CD14-positive monocyte (primary cell): Measurements from ENCODE around the gene NSFL1C. TPM values are rescaled to one million over a fixed set of nuclear protein-coding genes. Genes with fewer than 3 reads are reported as not detected.

Source experiments
- DNase-seq, 3 donors: peaks; one replicate each; pipeline ENCODE4 v3.0.0-alpha.2; 2011 to 2022
- H2AFZ ChIP-seq: 2 replicates; pipeline ENCODE4 v1.6.0; 2012; ENCODE audit warnings: mild to moderate bottlenecking, low read depth, low read length, inconsistent platforms; ENCODE audit not compliant: insufficient read depth, poor library complexity, severe bottlenecking
- H3K27ac ChIP-seq, 2 donors: 1 replicate in 1 of 2; 2 replicates in 1 of 2; pipeline ENCODE4 v1.5.1; 2012 to 2013; ENCODE audit warnings: low read length in 2 of 2, control low read depth in 1 of 2, inconsistent platforms in 1 of 2, low read depth in 1 of 2, mild to moderate bottlenecking in 1 of 2
- H3K27me3 ChIP-seq, 2 donors: one replicate each; pipeline versions ENCODE4 v1.6.0 to v1.6.1; 2011 to 2013; ENCODE audit warnings: low read length in 2 of 2; ENCODE audit not compliant: control insufficient read depth in 2 of 2, insufficient read depth in 2 of 2
- H3K36me3 ChIP-seq, 2 donors: replicated peaks in 1 of 2; 1 replicate in 1 of 2; 2 replicates in 1 of 2; pipeline versions ENCODE4 v1.5.1 to v1.6.1; 2012 to 2013; ENCODE audit warnings: low read length in 2 of 2, control low read depth in 1 of 2, inconsistent platforms in 1 of 2, mild to moderate bottlenecking in 1 of 2; ENCODE audit not compliant: insufficient read depth in 2 of 2, control insufficient read depth in 1 of 2
- H3K4me1 ChIP-seq, 2 donors: 1 replicate in 1 of 2; 2 replicates in 1 of 2; pipeline versions ENCODE4 v1.5.1 to v1.6.1; 2012 to 2013; ENCODE audit warnings: low read length in 2 of 2, control low read depth in 1 of 2, inconsistent platforms in 1 of 2, mild to moderate bottlenecking in 1 of 2, moderate library complexity in 1 of 2; ENCODE audit not compliant: insufficient read depth in 2 of 2, control insufficient read depth in 1 of 2
- H3K4me2 ChIP-seq: replicated peaks from 2 replicates; pipeline ENCODE3; 2012; ENCODE audit warnings: low read length, moderate library complexity, mild to moderate bottlenecking; ENCODE audit not compliant: poor library complexity, severe bottlenecking; ENCODE audit errors: extremely low read depth
- H3K4me3 ChIP-seq, 3 experiments: fragments of 200-600 bp in 1 of 3; sonication (generic) in 1 of 3; replicated peaks in 1 of 3; 1 replicate in 2 of 3; 2 replicates in 1 of 3; pipeline ENCODE4 v1.5.1; 2011 to 2013; ENCODE audit warnings: low read length in 3 of 3, mild to moderate bottlenecking in 3 of 3, control low read depth in 2 of 3, low read depth in 2 of 3, inconsistent platforms in 1 of 3, moderate library complexity in 1 of 3
- H3K79me2 ChIP-seq: 2 replicates; pipeline ENCODE4 v1.6.0; 2012; ENCODE audit warnings: mild to moderate bottlenecking, control low read depth, inconsistent platforms, low read length, moderate library complexity; ENCODE audit not compliant: insufficient read depth
- H3K9ac ChIP-seq: 2 replicates; pipeline ENCODE4 v1.6.0; 2017; ENCODE audit warnings: low read length, mild to moderate bottlenecking; ENCODE audit not compliant: insufficient read depth, poor library complexity, severe bottlenecking
- H3K9me3 ChIP-seq, 2 donors: replicated peaks in 1 of 2; 1 replicate in 1 of 2; 2 replicates in 1 of 2; pipeline versions ENCODE4 v1.5.1 to v1.6.1; 2012 to 2013; ENCODE audit warnings: low read length in 2 of 2, control low read depth in 1 of 2; ENCODE audit not compliant: control insufficient read depth in 1 of 2, insufficient read depth in 1 of 2
- H4K20me1 ChIP-seq: 2 replicates; pipeline ENCODE4 v1.6.0; 2012; ENCODE audit warnings: mild to moderate bottlenecking, low read length, control low read depth, moderate library complexity; ENCODE audit not compliant: insufficient read depth
- H3K27ac Mint-ChIP-seq, 7 donors: one replicate each; pipeline ENCODE4 v1.8.0; 2020; ENCODE audit warnings: mild to moderate bottlenecking in 7 of 7, mixed read lengths in 7 of 7, moderate library complexity in 6 of 7, inconsistent platforms in 2 of 7
- H3K27me3 Mint-ChIP-seq, 3 donors: one replicate each; pipeline ENCODE4 v1.8.0; 2021 to 2022; ENCODE audit warnings: low read depth in 3 of 3, mild to moderate bottlenecking in 3 of 3, mixed read lengths in 3 of 3, moderate library complexity in 3 of 3, inconsistent platforms in 1 of 3
- H3K36me3 Mint-ChIP-seq, 2 donors: one replicate each; pipeline ENCODE4 v1.8.0; 2020; ENCODE audit warnings: mixed read lengths in 2 of 2, inconsistent platforms in 1 of 2, mild to moderate bottlenecking in 1 of 2
- H3K4me1 Mint-ChIP-seq: one replicate; pipeline ENCODE4 v1.8.0; 2020; ENCODE audit warnings: mild to moderate bottlenecking, mixed read lengths
- H3K4me3 Mint-ChIP-seq, 2 donors: one replicate each; pipeline ENCODE4 v1.8.0; 2020; ENCODE audit warnings: mild to moderate bottlenecking in 2 of 2, mixed read lengths in 2 of 2, moderate library complexity in 1 of 2
- H3K9me3 Mint-ChIP-seq, 7 donors: one replicate each; pipeline ENCODE4 v1.8.0; 2020 to 2022; ENCODE audit warnings: mixed read lengths in 7 of 7, mild to moderate bottlenecking in 6 of 7, moderate library complexity in 6 of 7, inconsistent platforms in 2 of 7
- WGBS: methylation state at CpG from one replicate; pipeline ENCODE4 v1.1.5; 2013; ENCODE audit warnings: missing lambda C conversion rate; ENCODE audit not compliant: insufficient coverage; 5-methylcytosine and 5-hydroxymethylcytosine counted together
- intact Hi-C, 2 donors: fragments of 100-400 bp; cut with micrococcal nuclease; formaldehyde crosslinking; loops; one replicate each; pipeline versions ENCODE4 v1.15.0 to v1.15.1; 2023
- polyA plus RNA-seq, 3 donors: library from polyadenylated mRNA; depleted of rRNA in 1 of 3; unstranded in 2 of 3; stranded (reverse) in 1 of 3; fragments of 300-500 nt in 2 of 3; fragments of >200 nt in 1 of 3; fragmentation: Illumina TruSeq in 2 of 3; gene quantifications; 1 replicate in 2 of 3; 2 replicates in 1 of 3; pipeline ENCODE4 v1.2.3, GENCODE V29; 2012 to 2021
- TF ChIP-seq, protein P1 (sequence below): fragments of 200-600 bp; IDR thresholded peaks from one replicate; pipeline ENCODE4 v1.8.0; 2022; ENCODE audit warnings: antibody characterized with exemption, mild to moderate bottlenecking

Gene NSFL1C
- polyA plus RNA-seq, 3 donors = 52.8 to 80.8 (median 56.8) TPM

DNA sequence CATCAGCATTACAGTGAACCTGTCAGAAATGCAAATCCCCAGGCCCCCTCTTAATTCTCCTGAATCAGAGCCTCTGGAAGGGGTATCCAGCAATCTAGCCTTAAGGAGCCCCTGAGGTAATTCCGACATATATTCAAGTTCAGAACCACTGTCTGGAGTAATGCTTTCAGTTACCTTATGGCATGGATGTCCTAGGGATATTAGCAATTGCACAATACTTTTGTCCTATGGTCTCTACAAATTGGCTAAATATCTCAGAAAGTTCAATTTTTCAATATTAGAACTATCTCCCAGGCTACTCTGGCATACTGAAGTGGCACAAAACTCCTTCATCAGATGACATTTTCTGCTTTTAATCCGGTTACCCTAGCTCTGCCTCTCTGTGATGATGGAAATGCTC is 6.4 kb downstream of the NSFL1C start:
- Mint-ChIP-seq H3K27me3 (no peaks in the 10 kb centered on the region), H3K9me3 (peaks cover 0 to 4% (median 0%) of the 10 kb centered on the region in 7 donors), H3K36me3 (peaks cover 76 to 87% of the 10 kb centered on the region in 2 donors), H3K4me1 (peaks cover 26% of the 10 kb centered on the region), H3K27ac (no peak overlapping the region), H3K4me3 (no peak overlapping the region)
- peaks cover 20 to 26% of the 10 kb centered on the region in 2 donors for H3K4me1 ChIP-seq
- peaks cover 73 to 100% of the 10 kb centered on the region in 2 donors for H3K36me3 ChIP-seq
- peaks cover 99% of the 10 kb centered on the region for H4K20me1 ChIP-seq
- no peaks in the 10 kb centered on the region for H3K9me3 ChIP-seq
- intact Hi-C loops = no loop called here
- H3K27ac ChIP-seq = no peak overlapping the region
- TF ChIP-seq, protein P1, sequence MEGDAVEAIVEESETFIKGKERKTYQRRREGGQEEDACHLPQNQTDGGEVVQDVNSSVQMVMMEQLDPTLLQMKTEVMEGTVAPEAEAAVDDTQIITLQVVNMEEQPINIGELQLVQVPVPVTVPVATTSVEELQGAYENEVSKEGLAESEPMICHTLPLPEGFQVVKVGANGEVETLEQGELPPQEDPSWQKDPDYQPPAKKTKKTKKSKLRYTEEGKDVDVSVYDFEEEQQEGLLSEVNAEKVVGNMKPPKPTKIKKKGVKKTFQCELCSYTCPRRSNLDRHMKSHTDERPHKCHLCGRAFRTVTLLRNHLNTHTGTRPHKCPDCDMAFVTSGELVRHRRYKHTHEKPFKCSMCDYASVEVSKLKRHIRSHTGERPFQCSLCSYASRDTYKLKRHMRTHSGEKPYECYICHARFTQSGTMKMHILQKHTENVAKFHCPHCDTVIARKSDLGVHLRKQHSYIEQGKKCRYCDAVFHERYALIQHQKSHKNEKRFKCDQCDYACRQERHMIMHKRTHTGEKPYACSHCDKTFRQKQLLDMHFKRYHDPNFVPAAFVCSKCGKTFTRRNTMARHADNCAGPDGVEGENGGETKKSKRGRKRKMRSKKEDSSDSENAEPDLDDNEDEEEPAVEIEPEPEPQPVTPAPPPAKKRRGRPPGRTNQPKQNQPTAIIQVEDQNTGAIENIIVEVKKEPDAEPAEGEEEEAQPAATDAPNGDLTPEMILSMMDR = no peak
- DNase-seq = no peak
- H3K4me2 ChIP-seq = no peak overlapping the region
- H3K79me2 ChIP-seq = peaks cover 77% of the 10 kb centered on the region
- no peaks in the 10 kb centered on the region for H3K27me3 ChIP-seq
- H3K4me3 ChIP-seq = no peak overlapping the region
- H3K9ac ChIP-seq = no peak overlapping the region
- WGBS = no CpG with 5 or more reads among the region's 2 CpGs
- H2AFZ ChIP-seq = no peak overlapping the region

DNA sequence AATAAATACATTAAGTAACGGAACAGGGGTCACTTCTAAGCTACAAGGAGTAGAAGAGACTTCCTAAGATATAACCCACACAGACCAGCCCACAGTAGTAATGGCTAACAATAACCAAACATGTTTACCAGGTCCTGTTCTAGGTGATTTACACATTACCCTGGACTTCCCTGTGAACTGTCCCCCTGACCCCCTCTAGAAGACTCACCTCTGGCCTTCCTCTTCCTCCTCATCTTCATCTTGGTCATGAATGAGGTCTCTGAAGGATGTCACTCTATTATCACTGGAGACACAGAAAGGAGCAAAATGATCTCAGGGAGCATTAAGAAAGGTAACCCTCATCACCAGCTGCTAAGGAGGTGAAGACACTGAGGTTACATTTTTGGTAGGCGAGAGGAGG is 8.7 kb downstream of the NSFL1C start:
- no peaks in the 10 kb centered on the region for H3K27me3 Mint-ChIP-seq
- Histone ChIP-seq H3K27ac (no peak overlapping the region), H3K4me3 (no peak overlapping the region), H3K4me1 (peaks cover 2 to 3% of the 10 kb centered on the region in 2 donors), H3K9ac (no peak overlapping the region), H3K27me3 (no peaks in the 10 kb centered on the region), H3K79me2 (peaks cover 54% of the 10 kb centered on the region), H3K4me2 (no peak overlapping the region), H2AFZ (no peak overlapping the region), H4K20me1 (peaks cover 98% of the 10 kb centered on the region), H3K9me3 (no peaks in the 10 kb centered on the region), H3K36me3 (peaks cover 93 to 100% of the 10 kb centered on the region in 2 donors)
- intact Hi-C loops = no loop called here
- H3K36me3 Mint-ChIP-seq = peaks cover 80 to 88% of the 10 kb centered on the region in 2 donors
- peaks cover 3% of the 10 kb centered on the region for H3K4me1 Mint-ChIP-seq
- no peak overlapping the region for H3K27ac Mint-ChIP-seq
- TF ChIP-seq, protein P1 = no peak
- no peak overlapping the region for H3K4me3 Mint-ChIP-seq
- DNase-seq = no peak
- 100% methylated on average over 1 of the region's 2 CpGs for WGBS
- H3K9me3 Mint-ChIP-seq = peaks cover 0 to 6% (median 0%) of the 10 kb centered on the region in 7 donors
